ENCODE data around the gene CACNB2.

Gene CACNB2

DNA sequence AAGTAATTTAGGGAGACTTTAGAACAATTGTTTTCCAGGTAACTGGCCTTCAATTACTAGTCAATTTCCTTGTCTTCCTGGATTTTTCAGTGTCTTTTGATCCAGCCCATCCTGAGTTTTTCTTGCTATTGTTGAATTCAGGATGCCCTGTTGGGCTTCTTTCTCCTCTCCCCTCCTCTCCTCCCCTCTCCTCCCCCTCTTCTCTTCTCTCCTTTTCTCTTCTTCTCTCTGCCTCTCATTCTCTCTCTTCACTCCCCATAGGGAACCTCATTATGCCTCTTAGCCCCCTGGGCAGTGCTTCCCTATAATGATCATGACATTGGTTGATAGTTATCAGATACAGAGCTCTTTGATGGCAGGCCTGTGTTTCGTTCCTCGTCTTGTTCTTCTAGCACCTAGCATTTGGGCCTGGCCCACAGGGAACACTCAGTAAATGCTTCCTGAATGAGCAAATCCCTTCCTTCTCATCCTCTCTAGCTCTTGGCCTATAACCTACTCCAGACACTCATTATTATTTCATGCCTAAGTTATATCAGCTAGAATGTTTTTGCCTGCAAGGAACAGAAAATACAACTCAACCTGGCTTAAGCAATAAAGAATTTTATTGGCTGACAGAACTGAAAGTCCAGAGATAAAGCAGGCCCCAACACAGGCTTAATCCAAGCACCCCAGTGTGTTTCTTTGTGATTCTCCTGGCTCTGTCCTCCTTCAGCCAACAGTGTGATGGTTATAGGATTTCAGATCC lies 56.8 kb downstream of the CACNB2 start:
- no peaks in the 10 kb centered on the region for H3K4me1 Mint-ChIP-seq
- H3K4me3 Mint-ChIP-seq = no peak overlapping the region
- DNase-seq = no peak
- peaks cover 3% of the 10 kb centered on the region for H3K27me3 Mint-ChIP-seq (ENCODE audit: low read depth, poor library complexity)
- no peaks in the 10 kb centered on the region for H3K36me3 Mint-ChIP-seq (ENCODE audit: low read depth)
- H3K9me3 Mint-ChIP-seq = no peaks in the 10 kb centered on the region
- peak overlapping the region; percentile 1 for H3K27ac Mint-ChIP-seq
- TF ChIP-seq, protein P1, sequence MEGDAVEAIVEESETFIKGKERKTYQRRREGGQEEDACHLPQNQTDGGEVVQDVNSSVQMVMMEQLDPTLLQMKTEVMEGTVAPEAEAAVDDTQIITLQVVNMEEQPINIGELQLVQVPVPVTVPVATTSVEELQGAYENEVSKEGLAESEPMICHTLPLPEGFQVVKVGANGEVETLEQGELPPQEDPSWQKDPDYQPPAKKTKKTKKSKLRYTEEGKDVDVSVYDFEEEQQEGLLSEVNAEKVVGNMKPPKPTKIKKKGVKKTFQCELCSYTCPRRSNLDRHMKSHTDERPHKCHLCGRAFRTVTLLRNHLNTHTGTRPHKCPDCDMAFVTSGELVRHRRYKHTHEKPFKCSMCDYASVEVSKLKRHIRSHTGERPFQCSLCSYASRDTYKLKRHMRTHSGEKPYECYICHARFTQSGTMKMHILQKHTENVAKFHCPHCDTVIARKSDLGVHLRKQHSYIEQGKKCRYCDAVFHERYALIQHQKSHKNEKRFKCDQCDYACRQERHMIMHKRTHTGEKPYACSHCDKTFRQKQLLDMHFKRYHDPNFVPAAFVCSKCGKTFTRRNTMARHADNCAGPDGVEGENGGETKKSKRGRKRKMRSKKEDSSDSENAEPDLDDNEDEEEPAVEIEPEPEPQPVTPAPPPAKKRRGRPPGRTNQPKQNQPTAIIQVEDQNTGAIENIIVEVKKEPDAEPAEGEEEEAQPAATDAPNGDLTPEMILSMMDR (IDR thresholded peaks at IDR 0.05) = no peak

DNA sequence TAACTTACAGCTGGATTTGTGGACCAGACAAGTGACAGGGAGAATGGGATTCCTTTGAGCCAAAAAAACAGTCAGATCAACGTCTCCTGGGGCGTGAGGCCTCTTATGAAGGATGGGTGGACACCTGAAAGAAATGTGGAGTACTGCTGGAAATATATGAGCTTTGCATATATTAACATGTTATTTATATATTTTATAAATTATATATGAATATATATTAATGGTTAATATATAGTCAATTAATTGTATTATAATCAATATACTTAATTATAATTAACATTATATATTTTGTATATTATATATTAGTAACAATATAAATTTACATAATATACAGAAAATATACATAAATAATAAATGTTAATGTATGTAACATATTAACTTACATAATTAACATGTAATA lies 57.5 kb downstream of the CACNB2 start:
- H3K36me3 Mint-ChIP-seq (ENCODE audit: low read depth) = no peaks in the 10 kb centered on the region
- H3K4me1 Mint-ChIP-seq = no peaks in the 10 kb centered on the region
- TF ChIP-seq, protein P1 (IDR thresholded peaks at IDR 0.05) = no peak
- no peak overlapping the region for H3K27ac Mint-ChIP-seq
- no peak for DNase-seq
- peaks cover 3% of the 10 kb centered on the region for H3K27me3 Mint-ChIP-seq (ENCODE audit: low read depth, poor library complexity)
- H3K4me3 Mint-ChIP-seq = no peak overlapping the region
- no peaks in the 10 kb centered on the region for H3K9me3 Mint-ChIP-seq

DNA sequence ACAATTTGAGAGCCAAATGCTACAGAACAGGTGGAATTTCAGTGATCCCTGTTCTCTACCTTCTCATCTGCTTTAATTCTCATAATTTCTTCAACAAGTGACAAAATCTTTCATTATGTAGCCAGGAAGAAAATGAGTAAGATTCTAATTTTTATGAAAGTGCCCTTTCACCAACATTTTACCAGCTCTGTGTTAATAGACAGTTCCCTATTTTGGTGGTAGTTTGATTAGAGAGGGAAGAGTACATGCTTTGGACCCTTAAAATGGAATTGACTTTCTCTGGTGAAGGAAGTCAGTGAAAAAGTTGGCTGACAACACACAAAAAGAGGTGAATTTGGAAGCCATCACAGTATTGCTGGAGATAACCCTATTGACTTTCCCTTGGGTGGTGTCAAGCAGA lies 61.7 kb downstream of the CACNB2 start:
- H3K27ac Mint-ChIP-seq = no peak overlapping the region
- DNase-seq = no peak
- peaks cover 6% of the 10 kb centered on the region for H3K27me3 Mint-ChIP-seq (ENCODE audit: low read depth, poor library complexity)
- H3K4me1 Mint-ChIP-seq = no peaks in the 10 kb centered on the region
- TF ChIP-seq, protein P1 (IDR thresholded peaks at IDR 0.05) = no peak
- no peaks in the 10 kb centered on the region for H3K36me3 Mint-ChIP-seq (ENCODE audit: low read depth)
- no peak overlapping the region for H3K4me3 Mint-ChIP-seq
- H3K9me3 Mint-ChIP-seq = no peaks in the 10 kb centered on the region

DNA sequence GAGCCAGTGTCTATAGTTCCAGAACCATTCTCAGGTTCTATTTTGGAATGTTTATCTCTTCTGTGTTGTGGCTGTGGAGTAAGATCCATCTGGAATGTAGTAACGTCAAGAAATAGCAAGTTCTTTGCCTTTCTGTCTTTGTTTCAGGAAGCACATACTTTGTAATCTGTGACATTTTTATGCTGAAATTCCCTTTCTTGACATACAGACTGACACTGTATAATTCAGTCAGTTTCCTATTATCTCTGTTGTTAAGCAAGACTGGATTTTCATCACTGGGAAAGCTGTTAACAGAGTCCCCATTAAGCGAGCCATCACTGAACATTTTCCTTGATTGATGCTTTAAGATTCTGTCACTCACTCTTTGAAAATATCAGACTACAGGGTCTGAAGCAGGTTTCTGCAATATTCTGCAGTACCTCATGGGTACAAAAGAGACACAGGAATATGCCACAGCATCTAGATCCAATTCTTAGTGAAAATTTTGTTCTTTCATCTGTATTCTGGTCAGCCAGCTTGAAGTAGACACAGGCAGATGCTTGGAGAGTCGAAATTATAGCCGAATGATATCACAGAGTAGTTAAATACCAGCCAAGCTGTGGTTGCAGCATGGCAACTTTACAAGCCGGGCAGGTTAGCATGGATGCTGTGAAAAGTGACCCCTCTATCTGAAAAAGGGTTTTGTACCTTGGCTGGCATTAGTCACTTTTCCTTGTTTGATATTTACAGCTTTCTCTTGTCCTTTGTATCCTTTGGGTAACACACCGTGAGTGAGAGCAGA lies 62.6 kb downstream of the CACNB2 start:
- no peaks in the 10 kb centered on the region for H3K36me3 Mint-ChIP-seq (ENCODE audit: low read depth)

DNA sequence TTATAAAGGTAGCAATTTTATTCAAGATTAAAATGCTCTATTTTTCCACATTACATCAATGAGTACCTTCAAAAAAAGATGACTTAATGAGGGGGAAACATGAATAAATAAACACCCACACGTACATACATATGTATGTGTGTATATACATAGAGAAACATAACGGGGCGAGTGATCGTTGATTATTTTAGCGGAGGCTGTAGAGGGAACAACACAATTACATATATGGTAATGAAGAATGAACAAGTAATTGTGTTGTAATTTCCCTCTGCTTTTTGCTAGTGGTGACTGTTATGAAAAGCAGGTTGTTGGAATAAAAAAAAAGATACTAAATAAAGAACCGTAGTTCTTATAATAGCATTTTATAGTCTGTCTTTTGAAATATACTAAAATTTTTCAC lies 63.2 kb downstream of the CACNB2 start:
- no peaks in the 10 kb centered on the region for H3K36me3 Mint-ChIP-seq (ENCODE audit: low read depth)
- TF ChIP-seq, protein P1 (IDR thresholded peaks at IDR 0.05) = no peak
- H3K27me3 Mint-ChIP-seq (ENCODE audit: low read depth, poor library complexity) = peaks cover 5% of the 10 kb centered on the region
- DNase-seq = no peak
- no peak overlapping the region for H3K4me3 Mint-ChIP-seq
- no peaks in the 10 kb centered on the region for H3K4me1 Mint-ChIP-seq
- H3K27ac Mint-ChIP-seq = no peak overlapping the region
- no peaks in the 10 kb centered on the region for H3K9me3 Mint-ChIP-seq

More for the DNA sequence above, 62.6 kb downstream of the CACNB2 start:
- H3K4me3 Mint-ChIP-seq = no peak overlapping the region
- H3K4me1 Mint-ChIP-seq = no peaks in the 10 kb centered on the region
- no peaks in the 10 kb centered on the region for H3K9me3 Mint-ChIP-seq
- DNase-seq = no peak
- TF ChIP-seq, protein P1 (IDR thresholded peaks at IDR 0.05) = no peak
- H3K27ac Mint-ChIP-seq = no peak overlapping the region
- peaks cover 6% of the 10 kb centered on the region for H3K27me3 Mint-ChIP-seq (ENCODE audit: low read depth, poor library complexity)
